PC-9 (cell line): ENCODE measurements around the gene LONRF3. TPM values are rescaled to one million over a fixed set of nuclear protein-coding genes. Genes with fewer than 3 reads are reported as not detected.
"Not testable (repeated sequence)": the region's sequence is repeated elsewhere in the genome, so short reads cannot be mapped to it uniquely, and the experiment has no call there.

Source experiments
- BruUV-seq: library from RNA; stranded (reverse); fragments of 400-500 nt; replicated peaks from 2 replicates; lab custom pipeline; 2021; lab: Mats Ljungman, UMichigan
- CTCF ChIA-PET: fragments of 300-600 bp; sonication (Branson Sonifier 250); formaldehyde crosslinking; loops from one replicate; lab custom pipeline; 2022; ENCODE audit warnings: antibody characterized with exemption; lab: Charles Lee
- POLR2A ChIA-PET: fragments of 300-600 bp; sonication (Branson Sonifier 250); formaldehyde crosslinking; loops from one replicate; lab custom pipeline; 2022; ENCODE audit warnings: antibody characterized with exemption; ENCODE audit not compliant: unreplicated experiment; lab: Charles Lee
- DNase-seq, 2 experiments: peaks; one replicate each; pipeline versions ENCODE4 v3.0.0 to v3.0.0-alpha.2; 2015 to 2022; ENCODE audit warnings: mixed read lengths in 1 of 2
- H2AFZ ChIP-seq: fragments of 200-600 bp; sonication (generic); 2 replicates; pipeline ENCODE4 v1.8.1; 2017; ENCODE audit warnings: antibody characterized with exemption
- H3F3A ChIP-seq: fragments of 200-600 bp; sonication (generic); 2 replicates; pipeline ENCODE4 v1.8.1; 2017; ENCODE audit warnings: antibody characterized with exemption, mild to moderate bottlenecking, low read depth; ENCODE audit not compliant: insufficient read depth
- H3K27ac ChIP-seq: fragments of 200-600 bp; sonication (generic); 2 replicates; pipeline ENCODE4 v1.6.1; 2016; ENCODE audit warnings: mixed run types
- H3K27me3 ChIP-seq: fragments of 200-600 bp; sonication (generic); 2 replicates; pipeline ENCODE4 v1.6.1; 2016; ENCODE audit warnings: low read depth, mixed run types; ENCODE audit not compliant: insufficient read depth
- H3K36me3 ChIP-seq: fragments of 200-600 bp; sonication (generic); 2 replicates; pipeline ENCODE4 v1.6.1; 2016; ENCODE audit warnings: low read depth, mixed run types
- H3K4me1 ChIP-seq: fragments of 200-600 bp; sonication (generic); replicated peaks from 2 replicates; pipeline ENCODE4 v1.6.1; 2016; ENCODE audit warnings: mixed run types; ENCODE audit not compliant: insufficient read depth
- H3K4me2 ChIP-seq: fragments of 200-600 bp; sonication (generic); 2 replicates; pipeline ENCODE4 v1.6.1; 2017; ENCODE audit warnings: mixed run types
- H3K4me3 ChIP-seq: fragments of 200-600 bp; sonication (generic); 2 replicates; pipeline ENCODE4 v1.6.1; 2016; ENCODE audit warnings: mixed run types
- H3K79me2 ChIP-seq: fragments of 200-600 bp; sonication (generic); 2 replicates; pipeline ENCODE4 v1.6.1; 2017; ENCODE audit warnings: low read depth, mixed run types
- H3K9me2 ChIP-seq: fragments of 200-600 bp; sonication (generic); 2 replicates; pipeline ENCODE4 v1.8.1; 2017; ENCODE audit warnings: mild to moderate bottlenecking; ENCODE audit not compliant: insufficient read depth
- H3K9me3 ChIP-seq: fragments of 200-600 bp; sonication (generic); 2 replicates; pipeline ENCODE4 v1.8.1; 2016; ENCODE audit warnings: low read depth; ENCODE audit not compliant: insufficient read depth
- H4K20me1 ChIP-seq: fragments of 200-600 bp; sonication (generic); 2 replicates; pipeline ENCODE4 v1.8.1; 2017; ENCODE audit not compliant: insufficient read depth
- CTCF ChIP-seq: fragments of 200-600 bp; sonication (generic); conservative IDR thresholded peaks from 2 replicates; pipeline ENCODE4 v1.6.1; 2017; ENCODE audit warnings: mixed run types, antibody characterized with exemption, mild to moderate bottlenecking, moderate library complexity
- EZH2 ChIP-seq: fragments of 200-600 bp; sonication (generic); IDR thresholded peaks from 2 replicates; pipeline ENCODE4 v1.8.0; 2017; ENCODE audit warnings: antibody characterized with exemption, low read depth
- intact Hi-C: fragments of 100-400 bp; cut with micrococcal nuclease; formaldehyde crosslinking; loops from one replicate; pipeline ENCODE4 v1.10.0; 2022; ENCODE audit not compliant: unreplicated experiment
- total RNA-seq: library from RNA; stranded (reverse); gene quantifications from 2 replicates; pipeline ENCODE4 v1.2.3, GENCODE V29; 2021

Gene LONRF3
- total RNA-seq, 1 experiment from 2014 or later, result 6.3 TPM

GRCh38 chrX:118988911-118989310 lies 14.5 kb downstream of the LONRF3 start:
- no peaks in the 10 kb centered on the region for H3F3A ChIP-seq
- H2AFZ ChIP-seq, result no peak overlapping the region
- H3K4me3 ChIP-seq, result no peak overlapping the region
- H3K36me3 ChIP-seq, result peaks cover 76% of the 10 kb centered on the region
- ChIA-PET POLR2A (no interaction called here), CTCF (interaction anchor here (0.6 kb wide), 1 partner anchor 384 kb away, joined by 9 read pairs; no protein-coding TSS in a partner anchor)
- DNase-seq, result no peak
- TF ChIP-seq CTCF (no peak), EZH2 (no peak)
- H3K4me1 ChIP-seq, result peaks cover 5% of the 10 kb centered on the region; the same call in 1 of the 2 replicates
- no peaks in the 10 kb centered on the region for H4K20me1 ChIP-seq
- peaks cover 4% of the 10 kb centered on the region; the same call in 1 of the 2 replicates for H3K79me2 ChIP-seq
- no peaks in the 10 kb centered on the region; the same call in 1 of the 2 replicates for H3K9me3 ChIP-seq
- no peaks in the 10 kb centered on the region for H3K27me3 ChIP-seq
- no peak overlapping the region for H3K27ac ChIP-seq
- intact Hi-C loops, result no loop called here
- H3K4me2 ChIP-seq, result no peak overlapping the region
- no TSS peak for BruUV-seq
- H3K9me2 ChIP-seq, result no peaks in the 10 kb centered on the region

GRCh38 chrX:118989886-118990285 lies 15.5 kb downstream of the LONRF3 start:
- DNase-seq, result no peak
- Histone ChIP-seq H3K9me3 (no peaks in the 10 kb centered on the region; the same call in 1 of the 2 replicates), H3K4me2 (no peak overlapping the region), H3F3A (0 out of 2 replicates have a peak, but pooled peaks cover 5% of the 10 kb centered on the region), H4K20me1 (no peaks in the 10 kb centered on the region), H3K4me3 (no peak overlapping the region), H3K9me2 (no peaks in the 10 kb centered on the region), H3K79me2 (no peaks in the 10 kb centered on the region; the same call in 1 of the 2 replicates), H2AFZ (no peak overlapping the region), H3K27ac (no peak overlapping the region), H3K36me3 (peaks cover 84% of the 10 kb centered on the region), H3K4me1 (peaks cover 5% of the 10 kb centered on the region; the same call in 1 of the 2 replicates), H3K27me3 (no peaks in the 10 kb centered on the region)
- TF ChIP-seq CTCF (no peak), EZH2 (no peak)
- no TSS peak for BruUV-seq
- intact Hi-C loops, result no loop called here
- ChIA-PET CTCF (no interaction called here), POLR2A (no interaction called here)

- H3K79me2 ChIP-seq, result no peaks in the 10 kb centered on the region
- no peak overlapping the region for H2AFZ ChIP-seq
- no peaks in the 10 kb centered on the region for H3K27me3 ChIP-seq
- no peak overlapping the region for H3K4me2 ChIP-seq
- BruUV-seq, result no TSS peak
- H3K27ac ChIP-seq, result no peak overlapping the region
- H3K9me3 ChIP-seq, result no peaks in the 10 kb centered on the region; the same call in 1 of the 2 replicates
- no peaks in the 10 kb centered on the region for H3K9me2 ChIP-seq
- no peak overlapping the region for H3K4me3 ChIP-seq
- H4K20me1 ChIP-seq, result no peaks in the 10 kb centered on the region
- intact Hi-C loops, result no loop called here
- DNase-seq, result no peak
- CTCF ChIA-PET, result no interaction called here
- H3K4me1 ChIP-seq, result peaks cover 5% of the 10 kb centered on the region; the same call in 1 of the 2 replicates
- 0 out of 2 replicates have a peak, but pooled peaks cover 9% of the 10 kb centered on the region for H3F3A ChIP-seq
- TF ChIP-seq CTCF (no peak), EZH2 (no peak)
- POLR2A ChIA-PET, result no interaction called here
- H3K36me3 ChIP-seq, result peaks cover 80% of the 10 kb centered on the region
Measured at GRCh38 chrX:118990512-118991227, 16.3 kb downstream of the LONRF3 start.

- CTCF ChIA-PET, H3K4me1 ChIP-seq, POLR2A ChIA-PET, H3K4me2 ChIP-seq, H3K9me3 ChIP-seq, BruUV-seq, H3K27me3 ChIP-seq, H3K4me3 ChIP-seq, intact Hi-C loops, H2AFZ ChIP-seq, H3K27ac ChIP-seq, DNase-seq, H3K79me2 ChIP-seq, H3K9me2 ChIP-seq, H4K20me1 ChIP-seq: not testable (repeated sequence)
- H3K36me3 ChIP-seq, result peaks cover 70% of the 10 kb centered on the region
- 0 out of 2 replicates have a peak, but pooled peaks cover 13% of the 10 kb centered on the region for H3F3A ChIP-seq
Measured at GRCh38 chrX:118992441-118993121, 18.2 kb downstream of the LONRF3 start.
